ENCODE data around the gene CACNB2.

The CACNB2 gene

GRCh38 chr10:18377898-18378297 lies 237.7 kb downstream of the CACNB2 start:
- no peak for DNase-seq (ENCODE audit: extremely low spot score)
- TF ChIP-seq FOXM1 (IDR thresholded peaks at IDR 0.05; ENCODE audit: borderline replicate concordance) (no peak), SUZ12 (IDR thresholded peaks at IDR 0.05) (no peak), TARDBP (IDR thresholded peaks at IDR 0.05) (no peak), FOXK2 (IDR thresholded peaks at IDR 0.05) (no peak), BHLHE40 (IDR thresholded peaks at IDR 0.05; ENCODE audit: borderline replicate concordance) (no peak), SP1 (IDR thresholded peaks at IDR 0.05) (no peak), NFRKB (IDR thresholded peaks at IDR 0.05) (no peak), HDGF (IDR thresholded peaks at IDR 0.05; ENCODE audit: borderline replicate concordance) (no peak), FOXA1 (IDR thresholded peaks at IDR 0.05) (no peak), LEF1 (IDR thresholded peaks at IDR 0.05; ENCODE audit: borderline replicate concordance) (no peak), L3MBTL2 (conservative IDR thresholded peaks at IDR 0.05) (no peak), ZNF384 (IDR thresholded peaks at IDR 0.05) (no peak), CTBP1 (IDR thresholded peaks at IDR 0.05; ENCODE audit: borderline replicate concordance) (no peak)
- TF ChIP-seq, protein P1, sequence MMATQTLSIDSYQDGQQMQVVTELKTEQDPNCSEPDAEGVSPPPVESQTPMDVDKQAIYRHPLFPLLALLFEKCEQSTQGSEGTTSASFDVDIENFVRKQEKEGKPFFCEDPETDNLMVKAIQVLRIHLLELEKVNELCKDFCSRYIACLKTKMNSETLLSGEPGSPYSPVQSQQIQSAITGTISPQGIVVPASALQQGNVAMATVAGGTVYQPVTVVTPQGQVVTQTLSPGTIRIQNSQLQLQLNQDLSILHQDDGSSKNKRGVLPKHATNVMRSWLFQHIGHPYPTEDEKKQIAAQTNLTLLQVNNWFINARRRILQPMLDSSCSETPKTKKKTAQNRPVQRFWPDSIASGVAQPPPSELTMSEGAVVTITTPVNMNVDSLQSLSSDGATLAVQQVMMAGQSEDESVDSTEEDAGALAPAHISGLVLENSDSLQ (IDR thresholded peaks at IDR 0.05): no peak
- ChIA-PET POLR2A (no interaction called here), CTCF (no interaction called here)

- TF ChIP-seq SP1 (IDR thresholded peaks at IDR 0.05) (no peak), ELF4 (IDR thresholded peaks at IDR 0.05) (no peak), ARNT (IDR thresholded peaks at IDR 0.05) (no peak), L3MBTL2 (conservative IDR thresholded peaks at IDR 0.05) (no peak), CTBP1 (IDR thresholded peaks at IDR 0.05; ENCODE audit: borderline replicate concordance) (no peak), HDGF (IDR thresholded peaks at IDR 0.05; ENCODE audit: borderline replicate concordance) (no peak), FOXM1 (IDR thresholded peaks at IDR 0.05; ENCODE audit: borderline replicate concordance) (no peak), NFRKB (IDR thresholded peaks at IDR 0.05) (no peak), ZNF384 (IDR thresholded peaks at IDR 0.05) (no peak), FOXA1 (IDR thresholded peaks at IDR 0.05) (no peak), LEF1 (IDR thresholded peaks at IDR 0.05; ENCODE audit: borderline replicate concordance) (no peak), BHLHE40 (IDR thresholded peaks at IDR 0.05; ENCODE audit: borderline replicate concordance) (no peak), SUZ12 (IDR thresholded peaks at IDR 0.05) (no peak), FOXK2 (IDR thresholded peaks at IDR 0.05) (no peak), TARDBP (IDR thresholded peaks at IDR 0.05) (no peak)
- TF ChIP-seq, protein P1 (IDR thresholded peaks at IDR 0.05): no peak
- CTCF ChIA-PET: no interaction called here
- DNase-seq (ENCODE audit: extremely low spot score): no peak
- POLR2A ChIA-PET: no interaction called here
These were observed 238.5 kb downstream of the CACNB2 start for GRCh38 chr10:18378766-18379165.

GRCh38 chr10:18381679-18382078 lies 241.5 kb downstream of the CACNB2 start:
- DNase-seq (ENCODE audit: extremely low spot score): no peak
- no peak for TF ChIP-seq ZNF384 (IDR thresholded peaks at IDR 0.05)
- TF ChIP-seq HDGF (IDR thresholded peaks at IDR 0.05; ENCODE audit: borderline replicate concordance): no peak
- no peak for TF ChIP-seq SP1 (IDR thresholded peaks at IDR 0.05)
- no peak for TF ChIP-seq SUZ12 (IDR thresholded peaks at IDR 0.05)
- TF ChIP-seq, protein P1 (IDR thresholded peaks at IDR 0.05): no peak
- CTCF ChIA-PET: no interaction called here
- POLR2A ChIA-PET: no interaction called here

DNA sequence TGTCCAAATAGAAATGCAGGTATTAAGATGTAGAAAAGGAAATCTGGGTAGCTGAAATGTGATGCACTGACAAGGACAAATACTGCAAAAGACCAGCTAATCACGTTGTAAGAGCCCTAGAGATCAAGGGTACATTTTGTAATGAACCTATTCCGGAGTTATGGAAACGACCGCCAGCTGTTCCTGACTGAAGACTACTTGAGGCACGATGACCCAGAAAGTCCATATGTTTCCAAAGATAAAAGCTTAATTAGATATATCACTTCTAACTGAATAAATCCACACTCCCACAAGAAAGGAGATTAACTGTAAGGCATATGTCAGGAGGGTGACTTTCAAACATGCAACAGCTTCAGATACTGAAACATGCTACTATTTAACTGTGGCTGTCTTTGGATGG lies 257.7 kb downstream of the CACNB2 start:
- CTCF ChIA-PET: no interaction called here
- POLR2A ChIA-PET: no interaction called here
- TF ChIP-seq HDGF (IDR thresholded peaks at IDR 0.05; ENCODE audit: borderline replicate concordance) (no peak), SP1 (IDR thresholded peaks at IDR 0.05) (no peak), ARNT (IDR thresholded peaks at IDR 0.05) (no peak), ELF4 (IDR thresholded peaks at IDR 0.05) (no peak), FOXM1 (IDR thresholded peaks at IDR 0.05; ENCODE audit: borderline replicate concordance) (no peak), FOXK2 (IDR thresholded peaks at IDR 0.05) (no peak), SUZ12 (IDR thresholded peaks at IDR 0.05) (no peak), CTBP1 (IDR thresholded peaks at IDR 0.05; ENCODE audit: borderline replicate concordance) (no peak), NFRKB (IDR thresholded peaks at IDR 0.05) (no peak), L3MBTL2 (conservative IDR thresholded peaks at IDR 0.05) (no peak), ZNF384 (IDR thresholded peaks at IDR 0.05) (no peak), LEF1 (IDR thresholded peaks at IDR 0.05; ENCODE audit: borderline replicate concordance) (no peak), TARDBP (IDR thresholded peaks at IDR 0.05) (no peak), BHLHE40 (IDR thresholded peaks at IDR 0.05; ENCODE audit: borderline replicate concordance) (no peak), FOXA1 (IDR thresholded peaks at IDR 0.05) (no peak)
- TF ChIP-seq, protein P1 (IDR thresholded peaks at IDR 0.05): no peak

DNA sequence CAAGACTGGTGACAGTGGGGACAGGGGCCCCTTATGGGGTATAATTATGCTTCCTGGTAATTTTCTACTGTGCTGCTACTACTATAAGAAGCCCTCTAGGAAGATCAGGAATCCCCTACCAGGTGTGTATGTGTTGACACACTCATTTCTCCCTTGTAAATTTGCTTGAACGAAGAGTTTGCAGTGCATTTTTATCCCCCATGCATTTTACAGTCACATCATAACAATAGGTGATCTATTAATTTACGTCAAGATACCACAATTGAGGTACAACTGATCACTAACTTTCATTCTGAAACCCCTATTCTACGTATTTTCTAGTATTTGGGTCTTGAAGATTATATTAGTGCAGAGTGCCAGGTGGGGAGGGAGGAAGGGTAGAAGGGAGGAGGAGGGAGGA lies 258.9 kb downstream of the CACNB2 start:
- DNase-seq (ENCODE audit: extremely low spot score): no peak
- POLR2A ChIA-PET: no interaction called here
- TF ChIP-seq LEF1 (IDR thresholded peaks at IDR 0.05; ENCODE audit: borderline replicate concordance) (no peak), SP1 (IDR thresholded peaks at IDR 0.05) (no peak), ZNF384 (IDR thresholded peaks at IDR 0.05) (no peak), ARNT (IDR thresholded peaks at IDR 0.05) (no peak), TARDBP (IDR thresholded peaks at IDR 0.05) (no peak), FOXA1 (IDR thresholded peaks at IDR 0.05) (no peak), NFRKB (IDR thresholded peaks at IDR 0.05) (no peak)
- TF ChIP-seq, protein P1 (IDR thresholded peaks at IDR 0.05): no peak
- CTCF ChIA-PET: interaction anchor here (0.7 kb wide), 1 partner anchor 74 kb away, joined by 4 read pairs; no protein-coding TSS in a partner anchor

More for the DNA sequence above, 257.7 kb downstream of the CACNB2 start:
- DNase-seq (ENCODE audit: extremely low spot score): no peak
